H1 (cell line): ENCODE data around the gene DOK7.

Source experiments
- ATF3 ChIP-seq: IDR thresholded peaks from 2 replicates; pipeline ENCODE4 v1.6.1; 2011; ENCODE audit warnings: low read depth, mild to moderate bottlenecking, low read length; ENCODE audit not compliant: insufficient read depth
- POLR2A ChIP-seq, 2 experiments: IDR thresholded peaks; 1 replicate in 1 of 2; 2 replicates in 1 of 2; pipeline ENCODE4 v1.6.1; 2011; ENCODE audit warnings: low read depth in 2 of 2, low read length in 2 of 2, mild to moderate bottlenecking in 2 of 2; ENCODE audit errors: control extremely low read depth in 1 of 2
- RAD21 ChIP-seq, 2 experiments: IDR thresholded peaks in 1 of 2; conservative IDR thresholded peaks in 1 of 2; 2 replicates each; pipeline ENCODE4 v1.6.1; 2011; ENCODE audit warnings: low read depth in 2 of 2, low read length in 2 of 2, improper control_type of control experiment in 1 of 2, inconsistent platforms in 1 of 2, mild to moderate bottlenecking in 1 of 2, moderate library complexity in 1 of 2

- TF ChIP-seq POLR2A (IDR thresholded peaks at IDR 0.05; ENCODE audit: control extremely low read depth in 1 of 2, low read depth in 2 of 2, low read length in 2 of 2) (no peak), RAD21 (IDR thresholded peaks at IDR 0.05 in 1 of 2, conservative IDR thresholded peaks at IDR 0.05 in 1 of 2; ENCODE audit: low read depth in 2 of 2, low read length in 2 of 2) (no peak), ATF3 (no peak)
These were observed 30.8 kb downstream of the DOK7 start for GRCh38 chr4:3493720-3494461.
